Astrocyte of the spinal cord (primary cell): ENCODE measurements around the gene GFOD2.
"Not testable (repeated sequence)": the region's sequence is repeated elsewhere in the genome, so short reads cannot be mapped to it uniquely, and the experiment has no call there.

ENCODE experiments used
- DNase-seq: peaks from one replicate; pipeline ENCODE4 v3.0.0; 2011; ENCODE audit warnings: low read depth, low spot score
- H3K4me3 ChIP-seq: 2 replicates; pipeline ENCODE4 v1.5.1; 2011; ENCODE audit warnings: low read depth, mild to moderate bottlenecking, low read length, moderate library complexity
- CTCF ChIP-seq: IDR thresholded peaks from 2 replicates; pipeline ENCODE4 v1.5.1; 2012; ENCODE audit warnings: low read depth, mild to moderate bottlenecking, low read length, inconsistent platforms
- in situ Hi-C: cut with HindIII; loops from 2 replicates; pipeline ENCODE4 v1.10.0; 2017; ENCODE audit warnings: low sequenced_read_pairs

GFOD2 gene

GRCh38 chr16:67701420-67701819 lies 17.7 kb downstream of the GFOD2 start:
- in situ Hi-C loops = no loop called here
- H3K4me3 ChIP-seq = no peak overlapping the region
- no peak for DNase-seq
- no peak for TF ChIP-seq CTCF

- DNase-seq = no peak
- in situ Hi-C loops = no loop called here
- TF ChIP-seq CTCF = no peak
- no peak overlapping the region for H3K4me3 ChIP-seq
Measured at GRCh38 chr16:67699265-67699664, 19.9 kb downstream of the GFOD2 start.

GRCh38 chr16:67697422-67698185 lies 21.5 kb downstream of the GFOD2 start:
- H3K4me3 ChIP-seq = no peak overlapping the region
- in situ Hi-C loops = no loop called here
- DNase-seq = no peak
- TF ChIP-seq CTCF = no peak

GRCh38 chr16:67694611-67695010 lies 24.5 kb downstream of the GFOD2 start:
- in situ Hi-C loops = no loop called here
- H3K4me3 ChIP-seq = no peak overlapping the region
- DNase-seq = no peak
- no peak for TF ChIP-seq CTCF

- DNase-seq, H3K4me3 ChIP-seq, in situ Hi-C loops: not testable (repeated sequence)
Measured at GRCh38 chr16:67693517-67694285, 25.4 kb downstream of the GFOD2 start.

GRCh38 chr16:67685388-67686112 lies 33.6 kb downstream of the GFOD2 start:
- no peak for TF ChIP-seq CTCF
- no peak overlapping the region for H3K4me3 ChIP-seq
- no peak for DNase-seq
- in situ Hi-C loops = no loop called here
